ENCODE results near the gene PSTPIP1.
"Not testable (repeated sequence)": the region's sequence is repeated elsewhere in the genome, so short reads cannot be mapped to it uniquely, and the experiment has no call there.

PSTPIP1 gene

DNA sequence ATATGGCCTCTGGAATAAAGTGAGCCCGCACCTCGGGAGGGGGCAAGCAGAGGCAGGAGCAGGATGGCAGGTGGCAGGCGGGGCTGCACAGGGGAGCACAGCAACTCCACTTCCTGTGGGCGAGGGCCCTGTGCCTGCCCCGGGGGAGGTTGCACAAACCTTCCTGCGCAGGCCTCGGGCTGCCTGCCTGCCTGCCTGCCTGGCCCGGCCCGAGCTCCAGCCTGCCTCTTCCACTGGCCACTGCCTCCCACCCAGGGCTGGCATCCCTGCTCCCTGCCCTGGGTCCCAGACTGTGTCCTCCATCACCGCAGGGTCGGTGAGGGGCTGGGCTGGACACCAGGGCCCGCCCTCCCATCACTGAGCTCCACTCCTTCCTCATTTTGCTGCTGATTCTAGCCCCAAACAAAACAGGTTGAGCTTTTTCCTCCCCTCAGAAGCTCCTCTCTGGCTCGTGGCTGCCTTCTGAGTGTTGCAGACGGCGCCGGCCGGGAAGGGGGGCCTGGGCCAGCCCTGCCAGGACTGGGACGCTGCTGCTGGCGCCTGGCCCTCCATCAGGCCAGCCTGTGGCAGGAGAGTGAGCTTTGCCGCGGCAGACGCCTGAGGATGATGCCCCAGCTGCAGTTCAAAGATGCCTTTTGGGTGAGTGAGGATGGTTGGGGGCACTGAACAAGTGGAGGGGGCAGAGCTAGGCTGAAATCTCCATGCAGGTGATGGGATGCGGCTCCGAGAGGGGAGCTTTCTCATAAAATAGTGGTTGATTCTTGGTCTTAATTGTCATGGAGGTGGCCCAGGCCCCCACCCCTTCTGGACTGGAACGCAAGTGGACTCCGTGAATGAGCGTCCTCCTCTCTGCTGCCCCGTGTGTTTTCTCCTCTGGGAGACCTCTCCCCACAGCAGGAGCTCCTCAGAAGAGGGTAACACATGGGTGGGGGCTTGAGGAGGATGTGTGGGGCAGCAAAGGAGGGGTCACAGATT lies at the start of gene PSTPIP1:
PSTPIP1 (plus strand) TSS at position 156 of the 975 bp plus-strand sequence; CDS start at position 604, 448 bp downstream.
- DNase-seq, result peak; percentile 51

DNA sequence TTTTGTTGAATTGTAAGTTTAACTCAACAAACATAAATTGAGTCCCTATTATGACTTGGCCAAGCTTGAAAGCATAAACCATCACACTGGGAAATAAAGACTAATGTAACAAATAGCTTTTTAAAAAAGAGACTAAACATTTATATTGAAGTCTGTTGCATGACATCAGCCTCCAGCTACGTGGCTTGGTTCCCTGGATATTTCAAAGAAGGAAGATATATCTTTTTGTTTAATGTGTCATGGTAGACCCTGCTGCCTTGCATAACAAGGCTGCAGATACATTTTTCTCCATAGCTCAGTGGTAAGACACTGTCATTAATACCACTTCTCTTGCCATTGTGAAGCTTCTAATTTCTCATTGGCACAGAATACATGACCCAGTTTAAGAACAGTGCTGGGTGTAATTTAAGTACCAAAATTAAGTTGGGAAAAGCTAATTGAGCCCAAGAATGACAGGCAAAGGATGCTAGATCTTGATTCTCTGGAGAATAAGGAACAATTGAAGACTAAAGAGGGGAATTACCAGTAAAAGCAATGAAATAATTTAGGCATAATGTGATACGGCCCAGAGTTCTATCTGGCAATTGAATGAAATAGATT lies 49.3 kb upstream of the PSTPIP1 start:
- no peak for DNase-seq

DNA sequence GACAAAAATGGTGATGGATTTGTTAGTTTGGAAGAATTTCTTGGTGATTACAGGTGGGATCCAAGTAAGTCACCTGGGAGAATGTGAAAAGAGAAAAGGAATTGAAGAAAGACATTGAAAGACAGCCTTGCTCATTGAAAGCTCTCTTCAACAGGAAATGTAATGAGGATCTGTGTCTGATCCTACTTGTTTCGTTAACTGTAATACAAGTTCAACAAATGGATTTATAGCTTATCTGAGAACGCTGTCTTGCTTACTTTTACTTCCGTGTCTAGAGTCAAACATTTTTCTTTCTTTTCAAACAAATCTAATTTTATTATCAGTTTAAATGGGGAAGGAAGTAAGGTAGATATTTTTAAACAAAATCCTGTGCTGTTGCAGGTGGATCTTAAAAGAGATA lies 47.5 kb upstream of the PSTPIP1 start:
- DNase-seq, result no peak

DNA sequence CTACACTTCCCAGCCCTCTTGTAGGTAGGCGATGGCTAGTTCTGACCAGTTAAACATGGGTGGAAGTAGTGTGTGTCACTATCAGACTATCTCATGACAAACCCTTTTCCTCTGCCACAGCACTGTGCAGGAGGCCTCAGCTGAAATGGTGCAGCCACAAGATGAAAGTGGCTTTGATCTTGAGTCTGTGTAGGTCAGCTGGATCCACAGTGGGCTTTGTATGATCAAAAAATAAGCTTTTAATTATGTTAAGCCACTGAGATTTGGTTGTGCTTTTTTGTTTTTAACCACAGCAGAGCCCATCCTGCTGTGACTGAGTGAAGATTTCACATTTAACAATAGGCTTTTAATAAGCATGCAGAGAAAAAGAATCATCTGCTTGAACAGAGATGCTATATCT lies 43.7 kb upstream of the PSTPIP1 start:
- DNase-seq, result no peak

DNA sequence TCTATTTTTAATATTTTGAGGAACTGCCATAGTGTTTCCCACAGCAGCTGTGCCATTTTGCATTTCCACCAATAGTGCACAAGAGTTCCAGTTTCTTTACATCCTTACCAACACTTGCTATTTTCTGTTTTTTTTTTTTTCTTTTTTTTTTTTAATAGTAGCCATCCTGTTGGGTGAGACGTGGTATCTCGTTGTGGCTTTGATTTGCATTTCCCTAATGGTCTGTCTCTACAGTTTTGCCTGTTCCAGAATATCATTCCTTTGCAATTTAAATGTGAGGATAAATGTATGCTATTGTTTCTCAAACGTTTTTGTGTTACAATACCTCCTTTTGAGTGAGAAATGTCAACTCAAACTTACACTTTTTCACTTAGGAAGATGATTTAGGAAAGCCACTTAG lies 41.0 kb upstream of the PSTPIP1 start:
- no peak for DNase-seq

DNA sequence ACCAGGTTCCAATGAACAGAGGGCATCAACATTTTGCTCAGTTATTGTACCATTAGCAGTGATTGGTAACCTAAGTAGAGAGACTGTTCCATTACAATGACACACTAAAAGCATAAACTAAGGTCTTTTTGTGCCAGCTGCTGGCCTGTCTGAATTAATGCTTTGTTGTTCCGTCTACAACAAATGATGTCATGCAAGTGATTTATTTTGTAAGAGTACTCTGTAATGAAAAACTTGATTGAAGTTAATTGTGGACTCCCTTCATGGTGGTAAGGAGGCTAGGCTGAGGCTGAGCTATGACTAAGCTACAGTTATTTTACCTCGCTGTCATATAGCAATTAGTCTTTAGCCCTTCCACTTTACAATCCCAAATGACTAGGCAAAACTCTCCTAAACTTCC lies 40.2 kb upstream of the PSTPIP1 start:
- DNase-seq, result no peak

DNA sequence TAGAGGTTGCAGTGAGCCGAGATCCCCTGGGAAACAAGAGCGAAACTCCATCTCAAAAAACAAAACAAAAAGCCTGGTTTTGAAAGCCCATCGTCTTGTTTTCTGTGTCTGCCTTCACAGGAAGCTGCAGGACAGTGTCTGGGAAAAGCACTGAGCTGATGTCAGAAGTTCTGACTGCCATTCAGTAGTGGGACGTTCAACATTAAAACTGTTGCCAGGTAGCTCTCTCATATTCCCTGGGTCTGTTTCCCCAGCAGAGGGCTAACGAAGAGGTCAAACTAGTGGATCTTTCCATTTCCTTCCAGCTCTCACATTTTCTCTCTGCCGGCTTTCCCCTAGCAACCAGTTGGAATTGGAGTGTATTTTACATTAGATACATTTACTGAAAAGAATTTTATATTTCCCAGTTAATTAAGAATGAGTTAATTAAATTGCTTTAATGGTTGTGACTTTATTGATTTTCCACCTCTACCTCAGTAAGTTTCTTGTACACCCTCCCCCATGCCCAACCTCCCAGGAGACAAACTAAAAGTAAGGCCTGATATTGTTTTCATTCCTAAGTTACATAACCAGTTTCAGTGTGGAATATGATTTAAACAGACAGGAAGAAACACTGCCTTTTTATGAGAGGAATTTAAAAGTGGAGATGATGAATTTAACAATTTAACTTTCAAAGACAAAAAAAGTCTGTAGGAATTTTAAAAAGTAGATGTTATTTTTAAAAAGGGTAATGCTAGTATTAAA lies 33.5 kb upstream of the PSTPIP1 start:
- DNase-seq, result no peak

DNA sequence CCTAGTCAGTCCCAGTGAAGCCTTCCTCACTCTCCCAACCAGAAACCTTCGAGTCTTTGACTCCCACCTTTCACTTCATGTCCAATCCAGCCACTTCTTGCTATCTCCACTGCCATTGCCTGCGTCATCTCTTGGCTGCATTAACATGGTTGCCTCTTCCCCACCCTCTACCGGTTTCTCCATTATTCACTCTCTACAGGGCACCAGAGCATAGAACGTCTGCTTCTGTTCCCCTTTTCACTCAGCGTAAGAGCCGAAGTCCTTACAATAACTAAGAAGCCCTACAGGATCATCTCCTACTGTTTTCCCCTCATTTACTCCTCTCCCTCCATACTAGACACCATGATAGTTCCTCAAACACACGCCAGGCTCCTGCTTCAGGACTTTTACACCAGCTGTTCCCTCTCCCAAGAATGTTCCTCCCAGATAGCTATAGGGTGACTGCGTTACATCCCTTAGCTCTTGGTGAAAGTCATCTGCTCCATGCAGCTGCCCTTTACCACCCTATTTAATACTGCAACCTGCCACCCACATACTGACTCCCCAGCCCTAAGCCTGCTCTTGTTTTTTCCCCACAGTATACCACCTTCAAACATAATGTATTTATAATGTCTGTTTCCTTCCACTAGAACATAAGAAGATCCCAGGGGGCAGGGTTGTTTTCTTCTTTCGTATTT lies 32.5 kb upstream of the PSTPIP1 start:
- no peak for DNase-seq

DNA sequence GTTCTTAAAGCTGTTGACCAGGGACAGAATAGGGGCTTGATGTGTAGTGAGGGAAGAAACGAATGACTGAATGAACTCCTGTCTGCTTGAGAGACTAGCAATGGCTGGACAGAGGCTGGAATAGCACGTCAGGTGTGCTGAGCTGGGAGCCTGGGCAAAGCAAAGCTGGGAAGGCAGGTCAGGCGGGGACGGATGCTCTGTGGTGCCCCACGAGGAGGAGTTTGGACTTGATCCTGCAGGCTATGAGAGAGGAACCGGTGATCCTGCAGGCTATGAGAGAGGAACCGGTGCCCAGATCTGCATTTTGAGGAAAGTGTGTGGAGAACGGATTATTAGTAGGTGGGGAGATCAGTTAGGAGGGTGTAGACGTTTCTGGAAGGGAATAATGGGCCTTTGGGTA lies 31.3 kb upstream of the PSTPIP1 start:
- DNase-seq, result no peak

DNA sequence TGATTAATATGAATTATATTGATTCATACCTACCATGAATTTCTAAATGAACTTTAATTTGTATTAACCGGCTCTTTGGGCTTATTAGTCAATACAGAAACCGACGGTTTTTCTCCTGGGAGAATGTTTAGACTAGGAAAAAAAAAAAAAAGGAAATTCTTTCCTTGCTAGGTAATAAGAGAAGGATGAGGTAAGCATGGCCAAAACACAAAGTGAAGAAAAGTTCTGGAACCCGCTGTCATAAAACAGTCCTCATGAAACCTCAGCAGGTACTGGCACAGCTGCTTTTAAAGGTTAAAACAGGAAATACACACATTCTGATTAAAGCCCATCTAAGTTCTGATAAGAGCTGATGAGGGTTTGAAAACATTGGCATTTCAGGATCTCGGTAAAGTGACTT lies 30.8 kb upstream of the PSTPIP1 start:
- no peak for DNase-seq

DNA sequence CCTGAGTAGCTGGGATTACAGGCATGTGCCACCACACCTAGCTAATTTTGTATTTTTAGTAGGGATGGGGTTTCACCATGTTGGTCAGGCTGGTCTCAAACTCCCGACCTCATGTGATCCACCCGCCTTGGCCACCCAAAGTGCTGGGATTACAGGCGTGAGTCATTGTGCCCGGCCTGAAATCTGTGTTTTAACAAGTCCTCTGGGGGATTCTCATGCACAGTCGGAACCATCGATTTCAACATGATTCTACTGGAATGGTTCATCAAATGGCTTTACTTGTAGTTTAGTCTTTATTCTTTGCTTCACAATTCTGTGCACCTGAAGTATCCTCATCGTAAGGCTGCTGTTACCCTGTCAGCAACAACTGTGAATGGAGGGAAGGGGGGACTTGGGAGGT lies 28.9 kb upstream of the PSTPIP1 start:
- DNase-seq, result not testable (repeated sequence)

DNA sequence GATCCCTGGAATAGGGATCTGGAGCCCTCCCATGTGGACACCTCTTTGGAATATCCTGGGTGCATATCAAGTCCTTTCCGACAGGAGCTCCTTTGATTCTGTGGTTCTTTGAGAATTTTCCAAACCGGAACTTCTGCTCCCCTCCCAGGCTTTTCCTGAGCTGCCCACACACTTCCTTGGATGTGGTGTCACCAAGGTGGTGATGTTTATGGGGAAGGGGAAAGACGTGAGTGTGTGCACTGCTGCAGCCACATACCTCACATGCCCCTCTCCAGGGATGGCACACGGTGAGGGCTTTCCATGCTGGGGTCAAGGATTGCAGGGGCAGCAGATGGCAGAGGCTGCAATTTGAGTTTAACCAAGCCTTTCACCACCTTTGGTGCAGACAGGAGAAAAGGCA lies 27.9 kb upstream of the PSTPIP1 start:
- DNase-seq, result no peak

DNA sequence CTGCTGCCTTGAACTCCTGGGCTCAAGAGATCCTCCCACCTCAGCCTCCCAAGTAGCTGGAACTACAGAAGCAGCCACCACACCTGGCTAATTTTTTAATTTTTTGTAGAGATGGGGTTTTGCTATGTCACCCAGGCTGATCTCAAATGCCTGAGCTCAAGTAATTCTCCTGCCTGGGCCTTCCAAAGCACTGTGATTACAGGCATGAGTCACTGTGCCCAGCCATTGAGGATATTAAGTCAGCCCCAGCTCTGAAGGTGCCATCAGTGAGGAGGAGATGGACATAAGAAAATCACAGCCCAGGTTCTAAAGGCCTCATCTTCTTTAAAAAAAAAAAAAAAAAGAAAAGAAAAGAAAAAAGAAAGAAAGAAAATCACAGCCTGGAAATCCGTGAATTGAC lies 26.6 kb upstream of the PSTPIP1 start:
- no peak for DNase-seq

DNA sequence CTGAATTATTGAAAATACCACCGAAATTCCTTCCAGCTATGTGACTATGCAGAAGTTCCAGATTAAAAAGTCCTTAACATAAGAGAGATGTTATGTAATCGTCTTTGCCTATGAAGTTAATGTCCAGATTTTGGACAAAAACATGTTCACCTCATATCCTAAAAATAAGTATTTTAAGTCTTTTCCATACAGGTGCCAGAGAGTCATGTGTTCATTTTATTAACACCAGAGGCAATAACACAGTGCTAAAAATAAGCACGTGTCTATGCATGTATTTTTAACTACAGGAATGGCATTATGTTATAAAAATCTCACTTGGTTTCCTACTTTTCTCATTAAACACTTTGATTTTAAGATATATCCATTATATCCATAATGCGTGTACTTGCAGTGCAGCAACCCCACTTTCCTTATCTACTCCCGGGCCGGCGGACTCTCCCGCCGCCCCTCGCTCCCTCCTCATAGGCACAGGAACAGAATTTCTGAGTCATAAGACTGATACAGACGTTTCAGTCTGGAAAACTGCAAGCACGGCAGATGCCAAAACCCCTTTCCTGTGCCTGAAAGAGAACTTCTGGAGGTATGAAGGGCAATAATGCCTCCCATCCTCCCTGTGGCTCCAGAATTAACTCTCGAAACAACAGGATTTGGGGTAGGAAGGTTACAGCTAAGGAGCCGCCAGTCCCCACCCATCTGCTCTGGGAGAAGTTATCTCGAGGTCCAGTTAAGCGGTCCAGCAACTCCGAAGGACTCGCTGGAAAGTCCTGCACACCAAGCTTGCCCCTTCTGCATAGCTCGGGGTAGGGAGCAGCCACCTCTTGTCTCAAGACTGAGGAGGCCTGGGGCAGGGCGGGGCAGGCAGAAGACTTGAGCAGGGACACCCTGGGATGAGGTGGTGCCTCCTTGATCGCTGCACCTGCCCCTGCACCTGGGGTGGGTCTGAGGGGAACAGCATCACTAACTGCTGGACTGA lies 22.3 kb upstream of the PSTPIP1 start:
- no peak for DNase-seq

DNA sequence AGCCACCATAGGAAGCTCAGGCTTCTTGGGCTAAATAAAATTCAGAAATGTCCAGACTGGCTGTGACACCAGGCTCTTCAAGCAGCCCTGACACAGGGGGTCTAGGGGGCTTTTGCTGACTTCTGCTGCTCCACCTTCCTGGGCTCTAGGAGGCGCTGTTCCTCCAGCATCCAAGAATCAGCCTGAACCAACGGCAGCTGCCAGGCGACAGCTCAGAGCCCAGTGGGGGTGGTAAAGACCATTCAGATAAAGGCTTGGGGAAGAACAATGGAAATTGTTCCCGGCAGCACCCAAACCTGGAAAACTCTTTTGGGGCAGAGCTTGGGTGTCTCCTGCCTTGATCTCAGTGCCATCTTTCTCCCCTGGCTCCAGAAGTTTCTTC lies 21.6 kb upstream of the PSTPIP1 start:
- DNase-seq, result peak; percentile 72

DNA sequence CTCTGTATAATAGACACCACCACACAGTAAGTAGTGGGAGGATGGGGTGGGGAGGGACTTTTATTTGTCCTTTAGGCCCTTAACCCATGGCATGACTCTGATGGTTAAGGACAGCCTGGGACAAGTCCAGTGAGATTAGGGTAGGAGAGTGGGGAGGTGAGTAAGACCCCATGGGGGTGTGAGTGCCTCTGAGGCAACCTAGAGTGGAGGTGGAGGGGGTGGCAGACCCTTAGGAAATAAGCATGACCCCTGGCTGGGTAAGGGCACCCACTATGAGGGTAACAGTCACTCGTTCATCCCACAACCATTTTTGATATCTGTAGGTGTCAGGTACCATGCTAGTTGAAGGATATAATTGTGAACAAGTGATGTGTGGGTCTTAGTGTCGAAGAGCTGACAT lies 21.0 kb upstream of the PSTPIP1 start:
- no peak for DNase-seq

DNA sequence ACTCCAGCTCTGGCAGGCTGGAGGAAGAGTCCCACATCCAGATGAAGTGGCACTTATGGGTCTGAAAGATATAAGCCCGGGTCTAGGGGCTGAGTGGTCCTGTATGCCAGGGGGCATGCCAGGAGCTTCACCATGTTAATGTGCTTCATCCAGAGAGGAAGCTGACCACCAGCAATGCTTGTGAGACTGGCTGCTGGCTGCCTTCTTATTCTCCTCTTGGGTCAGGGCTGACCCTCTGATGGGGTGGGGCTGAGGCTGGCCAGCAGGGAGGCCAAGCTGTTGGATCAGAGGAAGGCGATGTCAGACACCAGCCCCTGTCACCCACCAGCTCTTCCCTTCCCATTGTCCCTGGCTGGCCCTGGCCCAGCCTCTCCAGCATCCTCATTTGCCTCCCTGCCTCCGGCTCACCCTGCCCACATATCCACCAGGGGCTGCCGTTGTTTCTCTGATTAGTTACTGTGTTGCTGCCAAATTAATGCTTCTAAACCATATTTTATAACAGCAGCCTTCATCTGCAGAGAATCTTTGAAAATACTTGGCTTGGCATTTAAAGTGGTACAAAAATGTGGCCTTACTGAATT lies 20.4 kb upstream of the PSTPIP1 start:
- no peak for DNase-seq

DNA sequence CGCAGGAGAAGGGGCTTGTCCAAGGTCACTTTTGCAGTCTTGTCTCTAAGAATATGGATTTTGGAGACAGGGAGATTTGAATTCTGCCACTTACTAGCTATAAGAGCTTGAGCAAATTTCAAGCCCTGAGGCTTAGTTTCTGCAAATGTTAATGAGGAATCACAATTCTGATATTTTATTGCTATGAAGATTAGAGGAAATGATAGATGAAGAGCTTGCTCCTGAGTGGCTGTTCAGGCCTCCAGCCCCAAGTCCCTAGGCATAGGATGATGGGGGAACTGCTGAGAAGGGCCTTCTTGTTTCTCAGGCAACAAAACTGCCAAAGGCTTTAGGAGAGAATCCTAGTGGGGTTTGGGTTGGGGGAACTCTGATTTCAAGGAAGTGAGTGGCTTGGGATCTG lies 18.8 kb upstream of the PSTPIP1 start:
- no peak for DNase-seq

DNA sequence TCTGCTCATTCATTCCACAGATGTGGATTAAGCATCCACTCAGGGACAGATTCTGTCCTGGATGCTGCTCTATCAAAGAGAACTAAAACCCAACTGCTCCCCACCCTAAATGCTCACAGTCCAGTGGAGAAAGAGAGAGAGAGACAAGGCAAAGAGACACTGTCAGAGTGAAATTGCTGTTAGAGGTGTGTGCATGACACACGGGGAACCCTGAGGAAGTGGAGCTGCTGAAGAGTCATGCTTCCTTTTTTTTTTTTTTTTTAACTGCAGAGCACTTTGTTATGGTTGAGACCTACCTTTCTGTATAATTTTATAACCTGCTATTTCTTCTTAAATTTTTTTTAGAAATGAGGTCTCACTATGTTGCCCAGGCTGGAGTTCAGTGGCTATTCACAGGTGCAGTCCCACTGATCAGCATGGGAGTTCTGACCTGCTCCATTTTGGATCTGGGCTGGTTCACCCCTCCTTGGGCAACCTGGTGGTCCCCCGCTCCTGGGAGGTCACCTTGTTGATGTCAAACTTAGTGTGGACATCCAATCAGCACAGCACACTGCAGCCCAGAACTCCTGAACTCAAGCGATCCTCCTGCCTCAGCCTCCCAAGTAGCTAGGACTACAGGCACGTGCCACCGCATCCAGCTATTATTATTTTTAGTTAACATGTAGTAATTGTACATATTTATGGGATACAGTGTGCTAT lies 18.2 kb upstream of the PSTPIP1 start:
- peak; percentile 61 for DNase-seq

DNA sequence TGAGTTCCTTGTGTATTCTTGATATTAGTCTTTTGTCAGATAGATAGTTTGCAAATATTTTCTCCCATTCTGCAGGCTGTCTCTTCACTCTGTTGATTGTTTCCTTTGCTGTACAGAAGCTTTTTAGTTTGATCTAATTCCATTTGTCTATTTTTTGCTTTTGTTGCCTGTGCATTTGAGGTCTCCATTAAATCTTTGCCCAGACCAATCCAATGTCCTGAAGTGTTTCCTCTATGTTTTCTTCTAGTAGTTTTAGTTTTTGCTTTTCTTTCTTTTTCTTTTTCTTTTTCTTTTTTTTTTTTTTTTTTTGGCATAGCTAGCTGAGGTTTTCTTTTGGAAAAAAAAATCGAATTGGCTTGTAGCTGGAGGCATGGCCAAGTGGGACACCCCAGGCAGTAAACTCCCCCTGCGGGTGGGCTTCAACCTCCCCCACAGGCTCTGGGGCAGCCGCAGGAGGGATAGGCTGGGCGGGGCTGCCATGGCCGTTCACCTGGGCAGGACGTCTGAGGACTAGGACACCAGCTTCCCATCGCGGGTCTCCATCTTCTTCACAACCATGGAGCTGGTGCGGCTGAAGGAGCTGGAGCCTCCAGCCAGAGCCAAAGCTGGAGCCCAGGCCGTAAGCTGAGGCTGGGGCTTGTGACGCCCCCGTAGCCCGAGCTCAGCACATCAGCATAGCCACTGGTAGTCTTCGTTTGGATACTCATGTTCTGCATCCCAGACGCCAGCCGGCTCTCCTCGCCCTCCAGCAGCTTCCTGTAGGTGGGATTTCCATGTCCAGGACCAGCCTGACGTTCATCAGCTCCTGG lies 16.2 kb upstream of the PSTPIP1 start:
- DNase-seq, result no peak
